GM13977 (cell line): ENCODE data around the gene CTU2.
A peak's percentile ranks its signal among the peaks of the same experiment; 100 is the strongest.

Experiments
- DNase-seq: peaks from one replicate; pipeline ENCODE4 v3.0.0; 2012; ENCODE audit warnings: low spot score
- CTCF ChIP-seq: IDR thresholded peaks from 2 replicates; pipeline ENCODE4 v1.5.1; 2012; ENCODE audit warnings: mild to moderate bottlenecking, control low read depth; ENCODE audit not compliant: insufficient read depth; ENCODE audit errors: extremely low read depth, missing control alignments
- in situ Hi-C: fragments of 300-500 bp; cut with MboI; formaldehyde crosslinking; loops from one replicate; pipeline ENCODE4 v1.12.0; 2022; ENCODE audit warnings: low sequenced_read_pairs, low pct_unique_long_range_greater_than_20kb, mixed read lengths, inconsistent platforms; ENCODE audit not compliant: unreplicated experiment

The CTU2 gene

GRCh38 chr16:88672776-88673175 lies 33.5 kb upstream of the CTU2 start:
- in situ Hi-C loops = no loop called here
- no peak for TF ChIP-seq CTCF
- no peak for DNase-seq

GRCh38 chr16:88673716-88674379 lies 32.5 kb upstream of the CTU2 start:
- no peak for TF ChIP-seq CTCF
- in situ Hi-C loops = no loop called here
- peak; percentile 80 for DNase-seq

- no peak for TF ChIP-seq CTCF
- in situ Hi-C loops = no loop called here
- no peak for DNase-seq
Observed at GRCh38 chr16:88676502-88677242, 29.6 kb upstream of the CTU2 start.

GRCh38 chr16:88677721-88678120 lies 28.6 kb upstream of the CTU2 start:
- TF ChIP-seq CTCF = no peak
- in situ Hi-C loops = no loop called here
- DNase-seq = no peak

- no peak for DNase-seq
- in situ Hi-C loops = no loop called here
- TF ChIP-seq CTCF = no peak
Observed at GRCh38 chr16:88678224-88678979, 27.9 kb upstream of the CTU2 start.

- in situ Hi-C loops = no loop called here
- no peak for DNase-seq
- TF ChIP-seq CTCF = no peak
Observed at GRCh38 chr16:88680554-88681083, 25.7 kb upstream of the CTU2 start.
